Breast epithelium (tissue), 4 donors: ENCODE results near the gene SPARC. TPM values are rescaled to one million over a fixed set of nuclear protein-coding genes. Genes with fewer than 3 reads are reported as not detected.

ENCODE experiments used
- DNase-seq, 2 donors: peaks; one replicate each; pipeline ENCODE4 v3.0.0-alpha.2; 2019; ENCODE audit warnings: low spot score in 2 of 2
- H3K27ac ChIP-seq, 2 donors: fragments of 200-600 bp; sonication (generic) in 1 of 2; one replicate each; pipeline ENCODE4 v1.5.1; 2016 to 2019; ENCODE audit warnings: mild to moderate bottlenecking in 1 of 2
- H3K27me3 ChIP-seq, 2 donors: fragments of 200-600 bp; sonication (generic) in 1 of 2; one replicate each; pipeline versions ENCODE4 v1.5.1 to v1.6.0; 2017 to 2019; ENCODE audit warnings: control low read depth in 1 of 2, mild to moderate bottlenecking in 1 of 2
- H3K36me3 ChIP-seq: fragments of 200-600 bp; one replicate; pipeline ENCODE4 v1.5.1; 2019
- H3K4me1 ChIP-seq, 2 donors: fragments of 200-600 bp; sonication (generic); one replicate each; pipeline ENCODE4 v1.5.1; 2016 to 2019; ENCODE audit warnings: control low read depth in 1 of 2
- H3K4me3 ChIP-seq, 3 donors: fragments of 200-600 bp; sonication (generic); 1 replicate in 2 of 3; 2 replicates in 1 of 3; pipeline ENCODE4 v1.5.1; 2016 to 2019; ENCODE audit warnings: mild to moderate bottlenecking in 3 of 3, moderate library complexity in 2 of 3
- H3K9me3 ChIP-seq, 2 donors: fragments of 200-600 bp; sonication (generic) in 1 of 2; one replicate each; pipeline ENCODE4 v1.5.1; 2016 to 2019; ENCODE audit warnings: control low read depth in 1 of 2
- POLR2A ChIP-seq: fragments of 450-650 bp; IDR thresholded peaks from one replicate; pipeline ENCODE4 v1.6.1; 2016; ENCODE audit warnings: antibody characterized with exemption, mild to moderate bottlenecking, moderate library complexity
- POLR2AphosphoS5 ChIP-seq, 3 donors: sonication (generic); formaldehyde crosslinking; IDR thresholded peaks; one replicate each; pipeline ENCODE4 v1.6.1; 2017; ENCODE audit warnings: antibody characterized with exemption in 3 of 3
- intact Hi-C: fragments of 100-400 bp; cut with DNase I; formaldehyde crosslinking; loops from one replicate; pipeline ENCODE4 v1.15.1; 2023; ENCODE audit warnings: low total_unique reads
- total RNA-seq, 3 donors: library from RNA; depleted of rRNA; stranded (reverse); fragments of >200 nt; gene quantifications; one replicate each; pipeline ENCODE4 v1.1.0, GENCODE V29; 2016
- TF ChIP-seq, protein P1 (sequence below), 3 donors: fragments of 450-650 bp; IDR thresholded peaks; one replicate each; pipeline ENCODE4 v1.5.1; 2016 to 2017; ENCODE audit warnings: antibody characterized with exemption in 3 of 3, mild to moderate bottlenecking in 3 of 3, moderate library complexity in 3 of 3

The SPARC gene
- total RNA-seq, 3 donors from 2014 or later: 220 to 2,507 (median 295) TPM

DNA sequence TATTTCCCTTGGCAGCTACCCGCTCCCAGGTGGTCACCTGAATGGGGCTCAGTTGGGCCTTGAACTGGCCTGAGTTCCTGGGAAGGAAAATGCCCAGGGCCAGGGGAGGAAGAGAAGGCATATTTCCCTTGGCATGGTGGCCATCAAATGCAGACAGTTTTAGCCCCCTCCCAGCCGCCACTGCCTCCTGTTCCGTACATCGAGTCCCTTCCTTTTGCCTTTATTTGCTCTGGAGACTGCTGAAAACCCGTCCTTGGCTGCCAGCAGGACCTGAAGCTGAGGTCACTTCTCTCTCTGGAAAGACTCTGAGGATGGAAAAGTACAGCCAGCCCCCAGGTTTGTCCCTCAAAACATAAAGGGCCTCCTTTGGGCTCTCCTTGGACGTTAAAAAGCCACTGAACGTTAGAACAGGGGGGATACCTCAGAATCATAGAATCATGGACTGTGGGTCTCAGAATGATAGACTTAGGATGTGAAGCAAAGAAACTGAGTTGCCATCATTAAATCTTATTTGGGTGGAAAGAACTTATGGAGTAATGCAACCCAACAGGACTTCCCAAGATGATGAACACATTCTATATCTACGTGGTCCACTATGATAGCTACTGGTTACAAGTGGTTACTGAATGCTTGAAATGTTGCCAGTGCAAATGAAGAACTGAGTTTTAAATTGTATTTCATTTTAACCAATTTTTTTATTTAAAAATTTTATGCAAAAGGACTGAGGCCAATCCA is 7.1 kb downstream of the SPARC start:
- Histone ChIP-seq H3K4me1 (peaks cover 22 to 51% of the 10 kb centered on the region in 2 donors), H3K36me3 (no peaks in the 10 kb centered on the region), H3K9me3 (no peaks in the 10 kb centered on the region), H3K27ac (peak overlapping the region; percentile 79 to 95), H3K4me3 (peak overlapping the region in 1 of 3 donors; percentile 43), H3K27me3 (no peaks in the 10 kb centered on the region)
- TF ChIP-seq POLR2AphosphoS5 (IDR thresholded peaks at IDR 0.05): no peak
- no peak for TF ChIP-seq POLR2A
- TF ChIP-seq, protein P1, sequence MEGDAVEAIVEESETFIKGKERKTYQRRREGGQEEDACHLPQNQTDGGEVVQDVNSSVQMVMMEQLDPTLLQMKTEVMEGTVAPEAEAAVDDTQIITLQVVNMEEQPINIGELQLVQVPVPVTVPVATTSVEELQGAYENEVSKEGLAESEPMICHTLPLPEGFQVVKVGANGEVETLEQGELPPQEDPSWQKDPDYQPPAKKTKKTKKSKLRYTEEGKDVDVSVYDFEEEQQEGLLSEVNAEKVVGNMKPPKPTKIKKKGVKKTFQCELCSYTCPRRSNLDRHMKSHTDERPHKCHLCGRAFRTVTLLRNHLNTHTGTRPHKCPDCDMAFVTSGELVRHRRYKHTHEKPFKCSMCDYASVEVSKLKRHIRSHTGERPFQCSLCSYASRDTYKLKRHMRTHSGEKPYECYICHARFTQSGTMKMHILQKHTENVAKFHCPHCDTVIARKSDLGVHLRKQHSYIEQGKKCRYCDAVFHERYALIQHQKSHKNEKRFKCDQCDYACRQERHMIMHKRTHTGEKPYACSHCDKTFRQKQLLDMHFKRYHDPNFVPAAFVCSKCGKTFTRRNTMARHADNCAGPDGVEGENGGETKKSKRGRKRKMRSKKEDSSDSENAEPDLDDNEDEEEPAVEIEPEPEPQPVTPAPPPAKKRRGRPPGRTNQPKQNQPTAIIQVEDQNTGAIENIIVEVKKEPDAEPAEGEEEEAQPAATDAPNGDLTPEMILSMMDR (IDR thresholded peaks at IDR 0.05): no peak
- intact Hi-C loops: no loop called here
- DNase-seq: no peak

DNA sequence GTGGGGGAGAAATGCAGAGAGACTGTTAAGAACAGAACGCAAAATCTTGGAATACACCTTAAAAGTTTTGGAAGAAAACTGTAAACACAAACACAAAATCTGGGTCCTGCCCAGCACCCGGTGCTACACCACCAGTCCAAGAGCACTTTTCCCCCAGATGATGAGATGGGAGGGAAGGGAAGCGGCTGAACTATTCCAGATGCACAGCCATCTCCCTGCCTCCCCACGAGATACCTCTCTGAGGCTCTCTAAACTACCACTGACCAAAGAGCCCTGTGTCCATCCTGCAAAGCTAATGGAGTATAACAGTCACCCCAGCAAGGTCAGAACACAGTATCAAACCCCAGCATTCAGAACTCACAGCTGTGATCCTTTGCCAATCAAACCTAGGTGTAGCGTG is 8.0 kb downstream of the SPARC start:
- no peak for TF ChIP-seq POLR2AphosphoS5 (IDR thresholded peaks at IDR 0.05)
- TF ChIP-seq, protein P1 (IDR thresholded peaks at IDR 0.05): no peak
- TF ChIP-seq POLR2A: no peak
- Histone ChIP-seq H3K27me3 (no peaks in the 10 kb centered on the region), H3K4me3 (peak overlapping the region in 1 of 3 donors; percentile 43), H3K36me3 (no peaks in the 10 kb centered on the region), H3K27ac (peak overlapping the region; percentile 79 to 95), H3K9me3 (no peaks in the 10 kb centered on the region), H3K4me1 (peaks cover 16 to 53% of the 10 kb centered on the region in 2 donors)
- intact Hi-C loops: no loop called here
- no peak for DNase-seq

DNA sequence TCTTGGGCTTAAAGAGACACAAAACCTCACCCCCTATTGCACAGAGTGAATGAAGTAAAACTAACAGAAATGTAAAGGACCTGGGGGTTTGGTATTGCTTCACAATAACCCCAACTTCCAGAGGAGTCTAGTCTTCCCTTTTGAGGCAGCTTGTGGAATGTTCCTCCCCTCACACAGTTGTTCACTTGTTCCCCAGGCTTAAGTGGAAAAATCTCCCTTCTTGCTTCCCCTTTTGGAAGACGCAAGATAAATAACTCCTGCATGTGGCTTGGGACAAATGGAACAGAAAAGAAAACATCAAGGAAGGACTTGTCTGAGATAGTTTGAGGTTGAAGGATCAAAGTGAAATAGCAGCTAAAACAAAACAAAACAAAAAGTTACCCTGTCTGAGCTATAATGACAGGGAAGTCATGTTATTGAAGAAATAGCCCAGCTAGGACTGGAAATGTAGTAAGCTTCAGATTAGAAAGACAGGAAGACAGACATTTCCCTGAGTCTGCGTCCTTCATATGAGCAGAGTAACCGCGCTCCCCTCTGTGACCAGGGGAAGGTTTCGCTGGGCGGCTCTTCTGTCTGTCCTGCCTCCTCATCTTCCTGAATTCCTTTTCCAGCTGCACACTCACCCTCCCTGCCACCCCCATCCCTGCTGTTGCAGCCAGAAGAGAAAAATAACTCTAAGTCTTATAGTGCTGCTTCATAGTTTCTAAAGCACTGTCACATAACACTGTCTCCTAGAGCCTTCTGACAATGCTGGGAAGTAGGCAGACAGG is 8.8 kb downstream of the SPARC start:
- intact Hi-C loops: no loop called here
- Histone ChIP-seq H3K4me3 (peak overlapping the region in 1 of 3 donors; percentile 43), H3K27me3 (no peaks in the 10 kb centered on the region), H3K4me1 (peaks cover 16 to 47% of the 10 kb centered on the region in 2 donors), H3K9me3 (no peaks in the 10 kb centered on the region), H3K27ac (peak overlapping the region; percentile 79 to 95), H3K36me3 (no peaks in the 10 kb centered on the region)
- TF ChIP-seq POLR2A (no peak), POLR2AphosphoS5 (IDR thresholded peaks at IDR 0.05) (no peak)
- TF ChIP-seq, protein P1 (IDR thresholded peaks at IDR 0.05): no peak
- DNase-seq: no peak

DNA sequence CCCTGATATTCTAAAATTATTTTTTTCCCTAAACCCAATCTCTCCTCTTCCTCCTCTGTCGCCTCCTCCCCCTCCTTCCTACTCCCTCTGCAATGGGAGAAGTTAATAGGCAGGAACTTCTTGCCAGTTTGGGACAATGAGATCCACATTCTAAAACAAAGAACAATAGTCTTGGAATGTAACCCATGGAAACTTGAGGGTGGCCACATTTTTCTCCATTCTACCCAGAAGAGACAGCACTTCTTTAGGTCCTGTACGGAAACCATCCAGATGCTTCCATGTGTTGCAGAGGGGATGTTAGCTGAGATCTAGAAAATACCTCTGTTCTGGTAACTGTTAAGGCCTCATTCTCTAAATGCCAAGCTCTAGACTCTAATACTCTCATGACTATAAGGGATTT is 10.0 kb downstream of the SPARC start:
- peak overlapping the region; percentile 79 to 95 for H3K27ac ChIP-seq
- no peaks in the 10 kb centered on the region for H3K36me3 ChIP-seq
- TF ChIP-seq, protein P1 (IDR thresholded peaks at IDR 0.05): no peak
- TF ChIP-seq POLR2AphosphoS5 (IDR thresholded peaks at IDR 0.05): peak in 1 of 3 donors; percentile 13
- no peak for DNase-seq
- H3K9me3 ChIP-seq: no peaks in the 10 kb centered on the region
- H3K4me3 ChIP-seq: no peak overlapping the region
- no peaks in the 10 kb centered on the region for H3K27me3 ChIP-seq
- peaks cover 10 to 46% of the 10 kb centered on the region in 2 donors for H3K4me1 ChIP-seq
- intact Hi-C loops: no loop called here

DNA sequence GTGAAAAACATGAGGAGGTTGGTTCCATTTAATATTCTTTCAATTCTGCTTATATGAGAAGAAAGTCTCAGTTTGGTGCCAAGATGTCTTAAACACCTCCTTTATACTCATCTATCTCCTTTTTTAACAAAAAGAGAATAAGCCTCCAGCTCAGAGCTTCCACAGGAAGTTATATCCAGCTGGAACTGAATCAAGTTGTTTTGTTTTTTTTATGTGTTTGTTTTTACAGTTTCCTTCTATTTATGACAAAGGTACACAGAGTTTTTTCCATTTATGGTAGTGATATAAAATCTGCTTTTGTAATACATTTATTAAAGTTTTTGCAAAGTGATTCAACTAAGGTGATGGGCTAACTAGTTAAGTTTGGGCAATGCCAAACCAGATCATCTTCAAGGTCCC is 10.4 kb downstream of the SPARC start:
- H3K27me3 ChIP-seq: no peaks in the 10 kb centered on the region
- H3K4me1 ChIP-seq: peaks cover 10 to 49% of the 10 kb centered on the region in 2 donors
- no peaks in the 10 kb centered on the region for H3K36me3 ChIP-seq
- peak overlapping the region; percentile 79 to 95 for H3K27ac ChIP-seq
- TF ChIP-seq POLR2A: no peak
- TF ChIP-seq, protein P1 (IDR thresholded peaks at IDR 0.05): no peak
- no peak for TF ChIP-seq POLR2AphosphoS5 (IDR thresholded peaks at IDR 0.05)
- no peak for DNase-seq
- intact Hi-C loops: no loop called here
- H3K4me3 ChIP-seq: peak overlapping the region in 1 of 3 donors; percentile 15
- H3K9me3 ChIP-seq: no peaks in the 10 kb centered on the region
